Retinal pigment epithelial cell (primary cell): ENCODE data around the gene PDCD10.

Source experiments
- DNase-seq: peaks from one replicate; pipeline ENCODE4 v3.0.0-alpha.2; 2010; ENCODE audit warnings: low read depth
- H3K4me3 ChIP-seq: 2 replicates; pipeline ENCODE4 v1.5.1; 2011; ENCODE audit warnings: mild to moderate bottlenecking, low read length, control low read depth, moderate library complexity
- TF ChIP-seq, protein P1 (sequence below): conservative IDR thresholded peaks from 2 replicates; pipeline ENCODE4 v1.5.1; 2011; ENCODE audit warnings: low read depth, low read length, control low read depth, inconsistent platforms

PDCD10 gene

DNA sequence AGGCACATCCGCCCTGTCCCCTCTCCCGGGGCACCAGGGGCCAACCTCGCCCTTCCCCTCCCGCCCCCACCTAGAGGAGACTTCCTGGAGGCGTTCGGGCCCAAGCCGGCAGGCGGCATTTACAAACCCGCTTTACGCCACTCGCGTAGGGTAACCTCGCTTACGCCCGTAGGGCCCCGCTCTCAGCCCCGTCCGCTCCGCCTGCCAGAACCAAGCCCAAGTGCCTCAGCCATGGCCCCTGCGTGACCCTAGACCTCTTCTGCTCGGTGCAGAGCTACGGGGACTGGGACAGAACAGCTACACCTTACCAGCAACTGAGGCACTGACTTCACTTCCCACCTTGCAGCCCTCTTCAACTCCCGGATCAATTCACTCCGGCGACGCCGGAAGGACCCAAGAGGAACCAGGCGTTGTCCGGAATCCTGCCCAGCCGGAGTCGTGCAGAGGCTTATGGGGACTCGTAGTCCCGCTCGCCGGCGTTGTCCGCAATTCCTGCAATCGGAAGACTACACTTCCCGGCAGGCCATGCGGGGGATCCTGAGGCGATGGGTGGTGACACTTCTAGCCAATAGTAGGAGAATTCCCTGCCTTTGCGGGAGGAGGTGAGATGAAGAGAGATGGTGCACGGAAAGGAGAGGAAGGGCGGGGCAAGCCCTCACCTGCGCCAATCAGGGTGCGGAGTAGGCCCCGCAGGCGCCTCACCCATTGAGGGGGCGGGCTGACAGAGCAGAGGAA, at the start of gene PDCD10:
Gene PDCD10, minus strand, starts transcription at position 395 of the 735 bp plus-strand sequence. CDS start 14,735 bp downstream, outside the sequence.
- H3K4me3 ChIP-seq, result peak within 1 kb of the TSS; percentile 92
- TF ChIP-seq, protein P1, sequence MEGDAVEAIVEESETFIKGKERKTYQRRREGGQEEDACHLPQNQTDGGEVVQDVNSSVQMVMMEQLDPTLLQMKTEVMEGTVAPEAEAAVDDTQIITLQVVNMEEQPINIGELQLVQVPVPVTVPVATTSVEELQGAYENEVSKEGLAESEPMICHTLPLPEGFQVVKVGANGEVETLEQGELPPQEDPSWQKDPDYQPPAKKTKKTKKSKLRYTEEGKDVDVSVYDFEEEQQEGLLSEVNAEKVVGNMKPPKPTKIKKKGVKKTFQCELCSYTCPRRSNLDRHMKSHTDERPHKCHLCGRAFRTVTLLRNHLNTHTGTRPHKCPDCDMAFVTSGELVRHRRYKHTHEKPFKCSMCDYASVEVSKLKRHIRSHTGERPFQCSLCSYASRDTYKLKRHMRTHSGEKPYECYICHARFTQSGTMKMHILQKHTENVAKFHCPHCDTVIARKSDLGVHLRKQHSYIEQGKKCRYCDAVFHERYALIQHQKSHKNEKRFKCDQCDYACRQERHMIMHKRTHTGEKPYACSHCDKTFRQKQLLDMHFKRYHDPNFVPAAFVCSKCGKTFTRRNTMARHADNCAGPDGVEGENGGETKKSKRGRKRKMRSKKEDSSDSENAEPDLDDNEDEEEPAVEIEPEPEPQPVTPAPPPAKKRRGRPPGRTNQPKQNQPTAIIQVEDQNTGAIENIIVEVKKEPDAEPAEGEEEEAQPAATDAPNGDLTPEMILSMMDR, result no peak
- DNase-seq, result peak; percentile 99

DNA sequence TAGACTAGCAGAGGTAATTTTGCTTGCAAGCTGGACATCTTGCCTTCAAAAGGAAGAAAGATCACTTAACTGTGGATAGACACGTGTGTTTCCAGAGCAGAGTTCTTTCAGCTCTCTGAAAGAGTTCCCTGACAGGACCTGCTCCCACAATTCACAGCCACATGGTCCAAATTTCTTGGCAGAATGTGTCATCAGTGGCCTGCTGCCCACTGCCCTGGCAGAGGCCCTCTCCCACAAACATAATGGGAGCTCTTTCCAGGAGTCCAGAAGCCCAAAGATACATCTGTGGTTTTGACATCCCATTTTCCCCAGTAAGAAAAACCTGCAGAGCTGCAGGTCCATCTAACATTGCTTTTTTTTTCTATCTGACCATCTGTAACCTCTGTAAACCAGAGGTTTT, 49.1 kb upstream of the PDCD10 start:
- DNase-seq, result no peak
- TF ChIP-seq, protein P1, result no peak
- no peak overlapping the region for H3K4me3 ChIP-seq

DNA sequence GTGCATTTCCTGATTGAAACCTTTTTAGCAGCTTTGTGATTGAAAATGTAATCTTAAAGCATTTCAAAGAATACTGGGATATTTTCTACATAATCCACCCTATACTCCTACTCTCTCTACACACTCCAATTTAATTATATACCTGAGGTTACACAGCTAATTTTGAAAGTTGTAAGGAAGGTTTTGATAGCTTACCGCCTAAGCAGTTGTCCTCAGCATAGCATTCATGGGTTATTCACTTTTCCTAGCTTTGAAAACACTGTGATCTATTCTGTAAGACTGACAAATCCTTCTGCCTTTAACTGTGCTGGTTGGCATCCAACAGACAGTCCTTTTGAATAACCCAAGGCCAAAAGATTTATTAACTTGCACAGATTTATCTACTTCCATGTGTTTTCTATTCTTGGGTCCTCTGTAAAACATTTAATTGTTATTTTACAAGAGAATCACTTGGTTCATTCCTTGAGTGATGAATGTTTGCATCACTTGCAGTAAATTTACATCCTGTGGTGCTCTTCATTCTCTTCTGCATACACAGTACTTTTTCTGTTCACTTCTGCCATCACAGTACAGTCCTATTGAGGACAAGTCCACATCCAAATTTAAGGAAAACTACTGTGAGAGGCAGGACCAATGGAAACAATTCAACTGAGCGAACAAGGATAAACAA, 45.7 kb upstream of the PDCD10 start:
- no peak for DNase-seq
- TF ChIP-seq, protein P1, result no peak
- H3K4me3 ChIP-seq, result no peak overlapping the region

DNA sequence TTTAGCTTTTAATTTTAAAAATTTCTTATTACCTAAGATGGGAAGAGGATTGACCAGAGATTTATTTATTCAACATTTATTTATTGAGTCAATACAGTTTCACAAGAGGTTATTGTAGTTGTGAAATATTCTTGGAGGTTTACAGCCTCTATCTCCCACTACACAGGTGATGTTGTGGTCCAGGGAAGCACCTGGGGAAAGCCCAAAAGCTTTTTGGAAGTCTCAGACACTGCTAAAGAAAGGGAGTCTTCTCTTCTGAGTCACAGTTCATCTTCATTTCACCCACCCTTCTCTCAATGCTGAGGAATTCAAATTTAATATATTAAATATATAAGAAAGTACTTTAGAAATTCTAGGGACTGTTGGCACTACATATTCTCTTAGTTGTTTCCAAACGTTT, 42.7 kb upstream of the PDCD10 start:
- no peak overlapping the region for H3K4me3 ChIP-seq
- no peak for DNase-seq
- TF ChIP-seq, protein P1, result no peak

DNA sequence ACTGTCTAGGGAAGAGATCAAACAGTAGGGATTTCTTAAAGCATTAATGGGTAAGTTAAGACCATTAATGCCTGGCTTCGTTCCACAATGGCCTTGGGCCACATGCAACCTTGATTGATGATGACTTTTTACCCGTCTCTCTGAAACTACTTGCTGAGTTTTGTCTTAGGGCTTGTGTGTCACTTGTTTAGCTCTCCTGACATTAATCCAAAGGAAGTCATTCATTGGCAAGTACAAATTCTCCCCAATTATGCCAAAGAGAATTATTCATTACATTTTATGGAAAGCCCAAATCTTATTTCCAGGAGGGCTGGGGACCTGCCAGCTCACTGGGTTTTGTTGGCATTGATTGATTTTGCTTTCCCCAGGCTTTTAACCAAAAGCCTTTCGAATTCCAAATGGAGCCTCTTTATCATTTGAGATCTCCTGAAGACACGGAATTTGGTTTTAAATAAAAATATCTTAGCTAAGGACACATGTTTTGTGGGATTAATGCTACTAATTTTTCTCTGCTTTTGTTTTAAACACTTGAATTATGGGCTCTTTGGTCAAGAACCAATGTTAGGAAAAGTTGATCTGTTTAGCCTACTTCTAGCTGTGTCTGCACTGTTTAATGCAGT, 41.5 kb upstream of the PDCD10 start:
- TF ChIP-seq, protein P1, result no peak
- no peak overlapping the region for H3K4me3 ChIP-seq
- peak; percentile 19 for DNase-seq

DNA sequence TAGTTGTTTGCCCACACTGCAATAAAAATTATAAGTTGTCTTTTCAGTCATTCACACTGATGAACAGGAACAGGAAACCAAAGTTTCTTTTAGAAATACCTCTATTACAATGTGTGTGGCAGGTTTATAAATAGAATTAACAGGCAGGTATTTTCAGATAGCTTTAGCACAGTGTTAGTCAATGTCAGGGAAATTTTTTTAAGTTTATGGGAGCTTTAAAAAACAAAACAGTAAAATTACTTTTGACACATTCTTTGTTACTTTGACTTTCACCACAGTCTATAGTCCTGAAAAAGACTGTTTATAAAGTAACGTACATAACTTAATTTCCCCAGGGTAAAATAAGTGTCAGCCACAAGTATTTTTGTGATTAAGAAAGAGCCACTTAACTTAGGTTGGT, 38.9 kb upstream of the PDCD10 start:
- H3K4me3 ChIP-seq, result no peak overlapping the region
- TF ChIP-seq, protein P1, result no peak
- DNase-seq, result no peak
